ENCODE results near the gene EIF1AY.

Gene EIF1AY

GRCh38 chrY:20559873-20560512 is 15.6 kb upstream of the EIF1AY start:
- TF ChIP-seq FOXP2 (optimal IDR thresholded peaks at IDR 0.05; ENCODE audit: borderline replicate concordance, extremely low read depth, extremely low read length, insufficient read depth) (no peak), TAF1 (IDR thresholded peaks at IDR 0.05; ENCODE audit: borderline replicate concordance, insufficient read depth, low read length) (no peak), SIN3A (IDR thresholded peaks at IDR 0.05; ENCODE audit: borderline replicate concordance, insufficient read depth, low read length) (no peak), REST (IDR thresholded peaks at IDR 0.05; ENCODE audit: insufficient read depth in 1 of 2, low read depth in 2 of 2, low read length in 2 of 2) (no peak), POLR2AphosphoS5 (IDR thresholded peaks at IDR 0.05; ENCODE audit: low read depth, low read length) (no peak)

- TF ChIP-seq FOXP2 (optimal IDR thresholded peaks at IDR 0.05; ENCODE audit: borderline replicate concordance, extremely low read depth, extremely low read length, insufficient read depth) = no peak
- TF ChIP-seq TAF1 (IDR thresholded peaks at IDR 0.05; ENCODE audit: borderline replicate concordance, insufficient read depth, low read length) = no peak
- TF ChIP-seq POLR2AphosphoS5 (IDR thresholded peaks at IDR 0.05; ENCODE audit: low read depth, low read length) = no peak
- no peak for TF ChIP-seq SIN3A (IDR thresholded peaks at IDR 0.05; ENCODE audit: borderline replicate concordance, insufficient read depth, low read length)
- TF ChIP-seq REST (IDR thresholded peaks at IDR 0.05; ENCODE audit: insufficient read depth in 1 of 2, low read depth in 2 of 2, low read length in 2 of 2) = no peak
Measured at GRCh38 chrY:20571306-20571705, 4.3 kb upstream of the EIF1AY start.

- no peak for TF ChIP-seq TAF1 (IDR thresholded peaks at IDR 0.05; ENCODE audit: borderline replicate concordance, insufficient read depth, low read length)
- no peak for TF ChIP-seq SIN3A (IDR thresholded peaks at IDR 0.05; ENCODE audit: borderline replicate concordance, insufficient read depth, low read length)
- TF ChIP-seq FOXP2 (optimal IDR thresholded peaks at IDR 0.05; ENCODE audit: borderline replicate concordance, extremely low read depth, extremely low read length, insufficient read depth) = no peak
- no peak for TF ChIP-seq REST (IDR thresholded peaks at IDR 0.05; ENCODE audit: insufficient read depth in 1 of 2, low read depth in 2 of 2, low read length in 2 of 2)
- TF ChIP-seq POLR2AphosphoS5 (IDR thresholded peaks at IDR 0.05; ENCODE audit: low read depth, low read length) = no peak
Measured at GRCh38 chrY:20576506-20576905, 930 bp downstream of the EIF1AY start.

- TF ChIP-seq POLR2AphosphoS5 (IDR thresholded peaks at IDR 0.05; ENCODE audit: low read depth, low read length) = no peak
- TF ChIP-seq REST (IDR thresholded peaks at IDR 0.05; ENCODE audit: insufficient read depth in 1 of 2, low read depth in 2 of 2, low read length in 2 of 2) = no peak
- no peak for TF ChIP-seq FOXP2 (optimal IDR thresholded peaks at IDR 0.05; ENCODE audit: borderline replicate concordance, extremely low read depth, extremely low read length, insufficient read depth)
- TF ChIP-seq TAF1 (IDR thresholded peaks at IDR 0.05; ENCODE audit: borderline replicate concordance, insufficient read depth, low read length) = no peak
- TF ChIP-seq SIN3A (IDR thresholded peaks at IDR 0.05; ENCODE audit: borderline replicate concordance, insufficient read depth, low read length) = no peak
Measured at GRCh38 chrY:20578206-20578605, 2.6 kb downstream of the EIF1AY start.
